GM12878 (cell line): ENCODE data around the gene SPANXN2. TPM values are rescaled to one million over a fixed set of nuclear protein-coding genes. Genes with fewer than 3 reads are reported as not detected.

Source experiments
- ATAC-seq: fragments of 200-7000 bp; cut with Tn5 transposase; 3 replicates; pipeline ENCODE4 v1.9.1; 2020; ENCODE audit warnings: mild to moderate bottlenecking, moderate library complexity
- BruUV-seq: library from RNA; stranded (reverse); fragments of 400-500 nt; replicated peaks from 2 replicates; lab custom pipeline; 2021; lab: Mats Ljungman, UMichigan
- CTCF ChIA-PET: fragments of 300-600 bp; sonication (Branson Sonifier 250); formaldehyde crosslinking; extraction: SDS; loops from one replicate; lab custom pipeline; 2021; ENCODE audit warnings: inconsistent platforms; lab: Yijun Ruan, JAX
- POLR2A ChIA-PET: fragments of 350-600 bp; formaldehyde crosslinking; extraction: SDS; loops from one replicate; lab custom pipeline; 2021; ENCODE audit warnings: inconsistent platforms; lab: Charles Lee
- RAD21 ChIA-PET: fragments of 300-600 bp; sonication (Branson Sonifier 250); formaldehyde crosslinking; loops from one replicate; lab custom pipeline; 2023; ENCODE audit warnings: antibody characterized with exemption; ENCODE audit not compliant: unreplicated experiment; lab: Charles Lee
- SMC1A ChIA-PET: fragments of 300-600 bp; sonication (Branson Sonifier 250); formaldehyde crosslinking; loops from one replicate; lab custom pipeline; 2023; ENCODE audit not compliant: unreplicated experiment, uncharacterized antibody; lab: Charles Lee
- DNase-seq: peaks from one replicate; pipeline ENCODE4 v3.0.0-alpha.2; 2011; ENCODE audit warnings: low read depth, low spot score
- FAIRE-seq: peaks from 3 replicates; lab custom pipeline; 2011; peaks lifted over from hg19 to GRCh38; lab: Jason Lieb, UNC
- H2AFZ ChIP-seq: 2 replicates; pipeline ENCODE4 v1.6.0; 2011; ENCODE audit warnings: low read depth, low read length, control low read depth; ENCODE audit not compliant: control insufficient read depth
- H3K27ac ChIP-seq: 2 replicates; pipeline ENCODE4 v1.5.1; 2011; ENCODE audit warnings: control low read depth; ENCODE audit not compliant: control insufficient read depth, insufficient read depth
- H3K27me3 ChIP-seq, 2 experiments: replicated peaks in 1 of 2; 2 replicates each; pipeline versions ENCODE4 v1.6.0 to v1.6.1; 2011; ENCODE audit warnings: low read length in 1 of 2; ENCODE audit not compliant: control insufficient read depth in 2 of 2, insufficient read depth in 2 of 2
- H3K36me3 ChIP-seq, 2 experiments: 2 replicates each; pipeline ENCODE4 v1.5.1; 2011; ENCODE audit warnings: low read length in 1 of 2; ENCODE audit not compliant: control insufficient read depth in 2 of 2, insufficient read depth in 2 of 2
- H3K4me1 ChIP-seq: 2 replicates; pipeline ENCODE4 v1.6.1; 2011; ENCODE audit warnings: mild to moderate bottlenecking, low read length, moderate library complexity, mixed read lengths; ENCODE audit not compliant: control insufficient read depth, insufficient read depth
- H3K4me2 ChIP-seq: 2 replicates; pipeline ENCODE4 v1.6.0; 2011; ENCODE audit warnings: control low read depth; ENCODE audit not compliant: control insufficient read depth, insufficient read depth
- H3K4me3 ChIP-seq: fragments of 200-600 bp; sonication (generic); 2 replicates; pipeline ENCODE4 v1.5.1; 2016
- H3K79me2 ChIP-seq: 2 replicates; pipeline ENCODE4 v1.6.0; 2011; ENCODE audit warnings: low read length; ENCODE audit not compliant: control insufficient read depth, insufficient read depth
- H3K9ac ChIP-seq: 2 replicates; pipeline ENCODE4 v1.8.0; 2011; ENCODE audit warnings: low read length, control low read depth, mixed read lengths; ENCODE audit not compliant: control insufficient read depth, insufficient read depth
- H3K9me3 ChIP-seq: replicated peaks from 3 replicates; pipeline ENCODE4 v1.5.1; 2011; ENCODE audit warnings: mild to moderate bottlenecking, low read length; ENCODE audit not compliant: control insufficient read depth, insufficient read depth
- H4K20me1 ChIP-seq: 2 replicates; pipeline ENCODE4 v1.6.0; 2011; ENCODE audit not compliant: control insufficient read depth, insufficient read depth
- ASH2L ChIP-seq: fragments of 300-600, 200-600 bp; sonication (generic); IDR thresholded peaks from 2 replicates; pipeline ENCODE4 v1.6.1; 2017; ENCODE audit warnings: low read depth, mild to moderate bottlenecking, borderline replicate concordance
- EZH2 ChIP-seq: IDR thresholded peaks from 2 replicates; pipeline ENCODE4 v1.6.1; 2012; ENCODE audit warnings: low read depth, mild to moderate bottlenecking, control low read depth, inconsistent platforms, low read length, borderline replicate concordance; ENCODE audit not compliant: control insufficient read depth
- HCFC1 ChIP-seq: fragments of 150-350 bp; IDR thresholded peaks from 2 replicates; pipeline ENCODE4 v1.6.1; 2014; ENCODE audit warnings: low read length
- KDM1A ChIP-seq: fragments of 200-600 bp; sonication (generic); IDR thresholded peaks from 2 replicates; pipeline ENCODE4 v1.6.1; 2016; ENCODE audit warnings: borderline replicate concordance
- RCOR1 ChIP-seq: conservative IDR thresholded peaks from 2 replicates; pipeline ENCODE4 v1.6.1; 2012; ENCODE audit warnings: low read depth, low read length, improper control_type of control experiment
- SP1 ChIP-seq: IDR thresholded peaks from one replicate; pipeline ENCODE4 v1.6.1; 2011; ENCODE audit warnings: low read depth, low read length
- SUPT20H ChIP-seq: IDR thresholded peaks from 2 replicates; pipeline ENCODE4 v1.6.1; 2011; ENCODE audit warnings: low read depth, mild to moderate bottlenecking, low read length, moderate library complexity, borderline replicate concordance; ENCODE audit not compliant: control insufficient read depth
- in situ Hi-C: fragments of 300-500 bp; cut with MboI; formaldehyde crosslinking; loops from 9 replicates; pipeline ENCODE4 v1.14.3; 2018; ENCODE audit warnings: mixed read lengths
- intact Hi-C: fragments of 100-400 bp; cut with micrococcal nuclease; formaldehyde crosslinking; loops from one replicate; pipeline ENCODE4 v1.14.2; 2022; ENCODE audit not compliant: unreplicated experiment
- polyA plus RNA-seq, 11 experiments: library from polyadenylated mRNA; depleted of rRNA in 4 of 11; unstranded in 6 of 11; stranded (reverse) in 5 of 11; fragments of >200 nt; fragmentation: Nextera tagmentation in 4 of 11; fragmentation: Illumina TruSeq in 1 of 11; extraction: Ambion mirVana in 4 of 11; extraction: Trizol in 1 of 11; gene quantifications; 1 replicate in 1 of 11; 2 replicates in 10 of 11; pipeline versions ENCODE4 v1.2.1 to v1.2.3, GENCODE V29; 2011 to 2016; ENCODE audit warnings: inconsistent platforms in 2 of 11, missing spikeins in 2 of 11, low read depth in 1 of 11
- total RNA-seq, 4 experiments: library from RNA; depleted of rRNA in 3 of 4; stranded (reverse); fragments of >200 nt in 3 of 4; fragmentation: Illumina TruSeq in 1 of 4; extraction: Trizol in 1 of 4; gene quantifications; 2 replicates each; pipeline versions ENCODE4 v1.2.1 to v1.2.3, GENCODE V29; 2013 to 2021
- TF ChIP-seq, protein P1 (sequence below): IDR thresholded peaks from 2 replicates; pipeline ENCODE4 v1.6.1; 2011; ENCODE audit warnings: borderline replicate concordance, low read depth, mild to moderate bottlenecking, moderate library complexity, mixed read lengths, low read length; ENCODE audit not compliant: insufficient read depth; ENCODE audit errors: extremely low read length
- TF ChIP-seq, protein P2 (sequence below): IDR thresholded peaks from 2 replicates; pipeline ENCODE4 v1.6.1; 2012; ENCODE audit warnings: improper control_type of control experiment, low read depth, low read length; ENCODE audit not compliant: insufficient replicate concordance
- TF ChIP-seq, protein P3 (sequence below): fragments of 450-650 bp; IDR thresholded peaks from 2 replicates; pipeline ENCODE4 v1.6.1; 2017; ENCODE audit warnings: antibody characterized with exemption, mild to moderate bottlenecking, moderate library complexity

The SPANXN2 gene
- total and polyA plus RNA-seq, 10 of the 15 experiments (the other 5 are each of a cell fraction or from before 2014, with no cell fraction given) = not detected

DNA sequence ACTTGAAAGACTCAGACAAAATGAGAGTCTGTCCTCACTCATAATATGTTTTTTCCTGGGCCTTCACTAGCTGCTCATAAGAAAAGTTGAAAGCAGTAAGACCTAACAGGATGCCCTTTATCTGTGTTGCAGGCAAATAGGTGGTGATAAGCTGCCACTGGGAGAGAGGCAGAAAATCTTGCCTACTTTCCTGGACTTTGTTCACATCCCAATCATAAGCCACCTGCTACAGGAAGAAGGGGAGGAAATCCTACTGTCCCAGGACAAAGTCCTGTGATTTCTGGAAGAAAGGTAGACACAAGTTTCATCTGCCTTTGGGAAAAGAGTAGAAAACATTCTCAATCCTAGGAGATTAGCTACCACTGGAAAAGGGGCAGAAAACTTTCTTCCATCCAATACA is 13.3 kb upstream of the SPANXN2 start:
- ChIA-PET SMC1A (no interaction called here), POLR2A (no interaction called here), RAD21 (no interaction called here), CTCF (no interaction called here)
- no peak overlapping the region for H3K4me3 ChIP-seq
- no peaks in the 10 kb centered on the region for H4K20me1 ChIP-seq
- no peak overlapping the region for H2AFZ ChIP-seq
- no peaks in the 10 kb centered on the region for H3K27me3 ChIP-seq
- no peak overlapping the region for H3K9ac ChIP-seq
- H3K36me3 ChIP-seq = no peaks in the 10 kb centered on the region
- H3K4me2 ChIP-seq = no peak overlapping the region
- DNase-seq (no peak), FAIRE-seq (no peak), ATAC-seq (no peak)
- H3K4me1 ChIP-seq = no peaks in the 10 kb centered on the region
- BruUV-seq = no TSS peak
- H3K9me3 ChIP-seq = no peaks in the 10 kb centered on the region
- H3K27ac ChIP-seq = no peak overlapping the region
- in situ Hi-C loops = no loop called here
- TF ChIP-seq SP1 (no peak), ASH2L (no peak), RCOR1 (no peak), KDM1A (no peak), HCFC1 (no peak), EZH2 (no peak), SUPT20H (no peak)
- TF ChIP-seq, protein P1, sequence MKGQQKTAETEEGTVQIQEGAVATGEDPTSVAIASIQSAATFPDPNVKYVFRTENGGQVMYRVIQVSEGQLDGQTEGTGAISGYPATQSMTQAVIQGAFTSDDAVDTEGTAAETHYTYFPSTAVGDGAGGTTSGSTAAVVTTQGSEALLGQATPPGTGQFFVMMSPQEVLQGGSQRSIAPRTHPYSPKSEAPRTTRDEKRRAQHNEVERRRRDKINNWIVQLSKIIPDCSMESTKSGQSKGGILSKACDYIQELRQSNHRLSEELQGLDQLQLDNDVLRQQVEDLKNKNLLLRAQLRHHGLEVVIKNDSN = no peak
- TF ChIP-seq, protein P2, sequence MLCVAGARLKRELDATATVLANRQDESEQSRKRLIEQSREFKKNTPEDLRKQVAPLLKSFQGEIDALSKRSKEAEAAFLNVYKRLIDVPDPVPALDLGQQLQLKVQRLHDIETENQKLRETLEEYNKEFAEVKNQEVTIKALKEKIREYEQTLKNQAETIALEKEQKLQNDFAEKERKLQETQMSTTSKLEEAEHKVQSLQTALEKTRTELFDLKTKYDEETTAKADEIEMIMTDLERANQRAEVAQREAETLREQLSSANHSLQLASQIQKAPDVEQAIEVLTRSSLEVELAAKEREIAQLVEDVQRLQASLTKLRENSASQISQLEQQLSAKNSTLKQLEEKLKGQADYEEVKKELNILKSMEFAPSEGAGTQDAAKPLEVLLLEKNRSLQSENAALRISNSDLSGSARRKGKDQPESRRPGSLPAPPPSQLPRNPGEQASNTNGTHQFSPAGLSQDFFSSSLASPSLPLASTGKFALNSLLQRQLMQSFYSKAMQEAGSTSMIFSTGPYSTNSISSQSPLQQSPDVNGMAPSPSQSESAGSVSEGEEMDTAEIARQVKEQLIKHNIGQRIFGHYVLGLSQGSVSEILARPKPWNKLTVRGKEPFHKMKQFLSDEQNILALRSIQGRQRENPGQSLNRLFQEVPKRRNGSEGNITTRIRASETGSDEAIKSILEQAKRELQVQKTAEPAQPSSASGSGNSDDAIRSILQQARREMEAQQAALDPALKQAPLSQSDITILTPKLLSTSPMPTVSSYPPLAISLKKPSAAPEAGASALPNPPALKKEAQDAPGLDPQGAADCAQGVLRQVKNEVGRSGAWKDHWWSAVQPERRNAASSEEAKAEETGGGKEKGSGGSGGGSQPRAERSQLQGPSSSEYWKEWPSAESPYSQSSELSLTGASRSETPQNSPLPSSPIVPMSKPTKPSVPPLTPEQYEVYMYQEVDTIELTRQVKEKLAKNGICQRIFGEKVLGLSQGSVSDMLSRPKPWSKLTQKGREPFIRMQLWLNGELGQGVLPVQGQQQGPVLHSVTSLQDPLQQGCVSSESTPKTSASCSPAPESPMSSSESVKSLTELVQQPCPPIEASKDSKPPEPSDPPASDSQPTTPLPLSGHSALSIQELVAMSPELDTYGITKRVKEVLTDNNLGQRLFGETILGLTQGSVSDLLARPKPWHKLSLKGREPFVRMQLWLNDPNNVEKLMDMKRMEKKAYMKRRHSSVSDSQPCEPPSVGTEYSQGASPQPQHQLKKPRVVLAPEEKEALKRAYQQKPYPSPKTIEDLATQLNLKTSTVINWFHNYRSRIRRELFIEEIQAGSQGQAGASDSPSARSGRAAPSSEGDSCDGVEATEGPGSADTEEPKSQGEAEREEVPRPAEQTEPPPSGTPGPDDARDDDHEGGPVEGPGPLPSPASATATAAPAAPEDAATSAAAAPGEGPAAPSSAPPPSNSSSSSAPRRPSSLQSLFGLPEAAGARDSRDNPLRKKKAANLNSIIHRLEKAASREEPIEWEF = no peak
- TF ChIP-seq, protein P3, sequence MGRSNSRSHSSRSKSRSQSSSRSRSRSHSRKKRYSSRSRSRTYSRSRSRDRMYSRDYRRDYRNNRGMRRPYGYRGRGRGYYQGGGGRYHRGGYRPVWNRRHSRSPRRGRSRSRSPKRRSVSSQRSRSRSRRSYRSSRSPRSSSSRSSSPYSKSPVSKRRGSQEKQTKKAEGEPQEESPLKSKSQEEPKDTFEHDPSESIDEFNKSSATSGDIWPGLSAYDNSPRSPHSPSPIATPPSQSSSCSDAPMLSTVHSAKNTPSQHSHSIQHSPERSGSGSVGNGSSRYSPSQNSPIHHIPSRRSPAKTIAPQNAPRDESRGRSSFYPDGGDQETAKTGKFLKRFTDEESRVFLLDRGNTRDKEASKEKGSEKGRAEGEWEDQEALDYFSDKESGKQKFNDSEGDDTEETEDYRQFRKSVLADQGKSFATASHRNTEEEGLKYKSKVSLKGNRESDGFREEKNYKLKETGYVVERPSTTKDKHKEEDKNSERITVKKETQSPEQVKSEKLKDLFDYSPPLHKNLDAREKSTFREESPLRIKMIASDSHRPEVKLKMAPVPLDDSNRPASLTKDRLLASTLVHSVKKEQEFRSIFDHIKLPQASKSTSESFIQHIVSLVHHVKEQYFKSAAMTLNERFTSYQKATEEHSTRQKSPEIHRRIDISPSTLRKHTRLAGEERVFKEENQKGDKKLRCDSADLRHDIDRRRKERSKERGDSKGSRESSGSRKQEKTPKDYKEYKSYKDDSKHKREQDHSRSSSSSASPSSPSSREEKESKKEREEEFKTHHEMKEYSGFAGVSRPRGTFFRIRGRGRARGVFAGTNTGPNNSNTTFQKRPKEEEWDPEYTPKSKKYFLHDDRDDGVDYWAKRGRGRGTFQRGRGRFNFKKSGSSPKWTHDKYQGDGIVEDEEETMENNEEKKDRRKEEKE = no peak
- no peaks in the 10 kb centered on the region for H3K79me2 ChIP-seq
- intact Hi-C loops = no loop called here
